OCI-M2 (cell line): Measurements from ENCODE around the gene DSC3.

Source experiments
- DNase-seq: peaks from one replicate; lab custom pipeline; 2025; ENCODE audit not compliant: unreplicated experiment; lab: John Stamatoyannopoulos, UW

DSC3 gene

DNA sequence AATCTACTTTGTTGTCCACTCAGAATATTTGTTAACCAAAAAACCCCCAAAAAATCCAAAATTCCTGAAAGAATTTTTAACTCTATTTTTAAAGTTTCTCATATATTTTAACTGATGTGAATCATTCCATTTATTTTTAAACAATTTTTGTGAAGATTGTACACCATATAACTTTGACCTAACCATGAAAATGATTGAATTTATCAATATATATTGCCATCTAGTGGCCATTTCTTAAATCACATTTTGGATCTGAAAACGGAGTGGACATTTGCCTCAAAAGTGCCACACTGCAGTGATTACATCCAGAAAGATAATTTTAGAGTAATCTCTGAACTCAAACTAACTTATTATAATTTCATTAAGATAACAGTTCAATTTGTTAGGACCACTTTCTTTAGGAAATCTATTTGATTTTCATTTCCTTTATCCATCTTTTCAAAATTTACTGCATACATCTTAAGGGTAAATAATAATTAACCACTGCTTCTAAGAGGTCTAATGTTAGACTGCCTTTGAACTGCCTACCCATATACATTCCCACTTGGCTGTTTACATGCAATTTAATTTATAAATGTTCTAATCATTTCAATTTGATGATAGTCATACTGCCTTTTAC, 71.1 kb downstream of the DSC3 start:
- DNase-seq = no peak

DNA sequence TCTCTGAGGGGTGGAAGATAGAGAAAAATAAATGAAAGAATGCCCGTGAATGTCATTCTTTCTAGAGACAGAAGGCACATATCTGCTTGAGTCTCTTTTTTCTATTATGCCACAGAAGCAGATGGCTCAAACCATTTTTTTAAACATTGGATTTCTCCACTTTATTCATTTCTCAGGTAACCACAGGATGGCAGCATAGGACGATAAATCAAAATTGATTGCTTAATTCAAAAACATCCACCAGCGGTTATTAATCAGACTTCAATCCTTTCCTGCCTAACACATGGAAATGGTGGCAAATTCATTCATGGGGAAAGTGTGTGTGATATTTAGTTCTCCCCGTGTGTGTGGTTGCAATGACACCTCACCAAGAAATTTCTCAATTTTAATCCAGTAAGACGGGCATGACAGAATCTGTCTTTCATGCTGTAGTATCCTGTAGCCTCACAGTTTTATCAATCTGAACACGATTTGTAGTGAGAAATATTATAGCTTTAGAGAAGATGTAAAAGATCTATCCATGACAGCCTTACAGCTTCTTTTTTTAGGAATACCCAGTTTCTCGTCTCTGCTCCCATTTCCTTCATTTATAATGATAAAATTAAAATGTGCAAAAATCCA, 72.2 kb downstream of the DSC3 start:
- DNase-seq = peak; percentile 22

DNA sequence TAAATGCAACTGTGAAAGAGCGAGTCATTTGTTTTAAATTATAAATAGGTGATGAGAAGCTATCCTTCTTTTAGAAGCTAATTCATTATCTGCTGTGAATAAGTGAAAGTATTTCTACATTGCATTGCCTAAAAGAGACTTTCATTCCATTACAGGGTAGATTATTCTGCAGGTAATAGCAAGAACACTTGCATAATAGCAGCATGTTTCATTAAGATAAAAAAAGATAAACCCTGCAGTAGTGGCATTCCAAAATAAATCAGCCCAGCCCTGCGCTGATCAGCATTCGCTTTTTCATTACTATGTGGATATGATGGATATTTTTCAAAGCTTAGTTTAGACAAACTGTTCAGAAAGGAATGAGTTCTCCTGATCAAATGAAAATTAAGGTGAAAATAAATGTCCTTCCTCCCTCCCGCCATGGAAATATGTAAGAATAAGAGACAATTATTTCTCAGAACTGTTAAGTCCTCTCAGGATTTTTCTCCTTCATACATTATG, 72.8 kb downstream of the DSC3 start:
- no peak for DNase-seq

DNA sequence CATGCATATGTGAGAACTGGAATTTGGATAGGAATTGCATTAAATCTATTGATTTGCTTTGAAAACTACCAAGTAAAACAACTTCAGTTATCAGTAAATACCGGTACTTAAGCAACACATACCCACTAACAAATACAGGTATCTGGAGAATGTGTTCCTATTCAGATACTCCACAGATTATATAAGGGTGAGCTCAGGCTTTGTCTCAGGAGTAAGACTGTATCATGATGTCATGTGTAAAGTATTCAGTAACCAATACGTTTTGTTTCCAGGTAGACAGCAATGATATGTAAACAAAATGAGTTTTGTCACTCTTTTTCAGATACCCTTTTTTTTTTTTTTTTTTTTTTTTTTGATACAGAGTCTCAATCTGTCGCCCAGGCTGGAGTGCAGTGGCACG, 74.8 kb downstream of the DSC3 start:
- no peak for DNase-seq

DNA sequence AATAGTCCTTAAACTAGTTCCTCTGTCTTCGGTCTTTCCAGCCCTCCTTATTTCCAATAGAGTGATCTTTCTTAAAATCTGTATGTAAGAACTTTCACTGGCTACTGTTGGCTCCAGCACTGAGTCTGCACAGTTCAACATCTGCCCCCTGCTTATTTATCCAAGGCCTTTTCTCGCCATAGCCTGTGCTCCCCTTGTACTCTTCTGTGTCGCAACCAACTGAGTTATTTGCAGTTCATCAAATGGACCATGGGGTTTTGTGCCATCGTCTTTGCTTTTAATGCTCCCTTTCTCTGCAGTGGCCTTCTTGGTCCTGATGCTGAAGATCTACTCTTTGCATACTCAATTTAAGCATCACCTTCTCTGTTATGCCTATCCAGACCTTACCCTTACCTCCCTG, 77.3 kb downstream of the DSC3 start:
- no peak for DNase-seq

DNA sequence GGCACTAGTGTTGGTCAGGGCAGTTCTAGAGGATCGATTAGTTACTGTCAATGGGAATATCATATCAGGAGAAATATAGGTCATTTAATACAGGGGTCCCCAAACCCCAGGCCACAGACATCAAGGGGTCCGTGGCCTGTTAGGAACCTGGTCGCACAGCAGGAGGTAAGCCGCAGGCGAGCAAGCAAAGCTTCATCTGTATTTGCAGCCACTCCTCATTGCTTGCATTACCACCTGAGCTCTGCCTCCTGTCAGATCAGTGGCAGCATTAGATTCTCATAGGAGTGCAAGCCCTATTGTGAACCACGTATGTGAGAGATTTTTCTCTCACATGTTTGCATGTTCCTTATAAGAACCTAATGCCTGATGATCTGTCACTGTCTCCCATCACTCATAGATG, 81.9 kb downstream of the DSC3 start:
- no peak for DNase-seq

DNA sequence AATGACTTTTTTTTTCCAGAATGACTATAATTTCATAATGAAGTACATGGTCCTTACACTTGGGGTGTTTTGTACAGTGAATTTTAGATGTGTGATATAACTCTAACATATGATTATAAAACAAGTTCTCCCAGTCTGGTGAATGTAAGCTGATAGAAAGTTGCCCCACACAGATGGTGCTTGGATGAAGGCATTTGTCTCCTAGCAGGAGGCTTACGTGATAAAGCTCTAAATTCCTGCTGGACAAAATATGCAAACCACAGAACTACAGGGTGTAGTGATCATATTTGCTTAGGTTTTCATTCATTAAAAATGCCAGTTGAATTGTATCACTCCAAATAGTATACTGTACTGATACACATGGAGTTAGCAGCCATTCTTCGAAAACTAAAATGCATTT, 85.5 kb downstream of the DSC3 start:
- no peak for DNase-seq

DNA sequence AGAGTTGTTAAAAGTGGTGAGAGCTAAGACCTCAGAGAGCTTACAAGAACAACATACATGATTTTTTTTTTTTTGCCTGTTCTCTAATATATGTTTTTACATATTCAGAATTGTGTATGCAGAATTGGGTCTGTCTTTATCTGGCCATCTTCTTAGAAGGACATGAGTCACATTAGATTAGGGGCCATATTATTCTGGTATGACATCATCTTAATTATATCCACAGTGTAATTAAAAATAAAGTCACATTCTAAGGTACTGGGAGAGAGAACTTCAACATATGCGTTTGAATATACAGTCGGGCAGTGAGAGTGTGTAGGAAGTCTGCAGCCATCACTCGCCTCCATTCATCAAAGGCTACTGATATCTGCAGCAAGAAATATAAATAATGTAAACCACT, 88.3 kb downstream of the DSC3 start:
- DNase-seq = no peak

DNA sequence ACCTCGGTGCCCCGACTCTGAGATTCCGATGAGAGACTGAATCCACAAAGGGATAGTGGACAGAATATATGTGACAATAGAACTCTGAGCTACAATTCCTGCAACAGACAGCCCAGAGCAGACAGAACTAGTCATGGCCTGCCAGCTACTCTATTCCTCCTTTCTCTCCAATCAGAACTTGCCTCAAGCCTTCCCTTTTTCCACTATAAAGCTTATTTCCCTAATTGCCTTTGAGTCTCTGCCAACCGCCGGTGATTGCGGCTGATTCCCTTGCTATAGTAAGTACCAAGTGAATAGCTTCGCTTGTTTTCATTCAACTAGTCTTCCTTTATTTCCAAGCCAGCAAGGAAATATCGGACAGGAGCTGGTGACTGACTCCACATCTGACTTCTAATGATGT, 96.8 kb downstream of the DSC3 start:
- DNase-seq = no peak

DNA sequence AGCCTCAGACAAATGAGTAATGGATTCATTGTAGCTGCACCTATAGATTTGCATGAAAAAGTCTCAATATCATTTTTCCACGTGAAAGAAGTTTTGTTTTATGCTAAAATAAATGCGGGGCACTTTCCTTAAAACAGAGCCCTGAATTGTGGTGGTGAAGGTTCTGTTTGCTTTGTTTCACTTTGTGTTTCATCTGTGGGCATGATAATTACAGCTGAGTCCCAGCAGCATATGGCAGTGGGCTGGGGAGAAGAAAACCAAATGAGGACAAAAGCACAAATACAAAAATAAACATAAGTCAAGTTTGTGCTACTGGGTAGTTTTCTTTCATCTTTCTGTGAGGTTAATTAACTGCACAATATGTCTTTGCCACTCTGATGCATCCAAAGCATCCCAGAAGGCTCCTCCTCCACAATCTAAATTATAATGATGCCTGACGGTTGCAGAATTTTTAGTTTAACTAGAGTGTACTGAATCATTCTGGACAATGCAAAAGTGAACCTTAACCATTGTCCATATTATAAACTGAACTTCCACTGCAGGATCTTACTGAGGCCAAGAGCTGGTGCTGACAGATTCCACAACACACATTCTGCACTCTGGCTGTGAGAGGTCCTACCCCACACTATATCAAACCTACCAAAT, 97.6 kb downstream of the DSC3 start:
- no peak for DNase-seq

DNA sequence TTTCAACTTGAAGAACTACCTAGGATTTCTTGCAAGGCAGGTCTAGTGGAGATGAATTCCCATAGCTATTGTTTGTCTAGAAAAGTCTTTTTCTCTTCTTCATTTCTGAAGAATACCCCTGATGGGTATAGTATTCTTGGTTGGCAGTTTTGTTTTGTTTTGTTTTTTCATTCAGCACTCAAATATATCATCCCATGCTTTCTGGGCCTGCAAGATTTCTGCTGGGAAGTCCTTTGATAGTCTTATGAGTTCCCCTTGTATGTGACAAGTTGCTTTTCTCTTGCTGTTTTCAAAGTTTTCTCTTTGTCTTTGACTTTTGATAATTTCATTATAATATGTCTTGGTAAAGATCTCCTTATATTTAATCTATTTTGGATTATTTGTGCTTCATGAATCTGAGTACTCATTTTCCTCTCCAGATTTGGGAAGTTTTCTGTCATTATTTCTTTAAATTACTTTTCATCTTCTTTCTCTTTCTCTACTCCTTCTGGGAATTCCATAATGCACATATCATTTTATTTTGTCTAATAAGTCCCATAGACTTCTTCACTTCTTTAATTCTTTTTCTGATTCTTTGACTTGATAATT, 101.5 kb downstream of the DSC3 start:
- DNase-seq = no peak
